Central memory CD4-positive, alpha-beta T cell (primary cell): ENCODE data around the gene ASCC1.
"Not testable (repeated sequence)": the region's sequence is repeated elsewhere in the genome, so short reads cannot be mapped to it uniquely, and the experiment has no call there.

Source experiments
- DNase-seq: peaks from one replicate; pipeline ENCODE4 v3.0.0; 2022

Gene ASCC1

DNA sequence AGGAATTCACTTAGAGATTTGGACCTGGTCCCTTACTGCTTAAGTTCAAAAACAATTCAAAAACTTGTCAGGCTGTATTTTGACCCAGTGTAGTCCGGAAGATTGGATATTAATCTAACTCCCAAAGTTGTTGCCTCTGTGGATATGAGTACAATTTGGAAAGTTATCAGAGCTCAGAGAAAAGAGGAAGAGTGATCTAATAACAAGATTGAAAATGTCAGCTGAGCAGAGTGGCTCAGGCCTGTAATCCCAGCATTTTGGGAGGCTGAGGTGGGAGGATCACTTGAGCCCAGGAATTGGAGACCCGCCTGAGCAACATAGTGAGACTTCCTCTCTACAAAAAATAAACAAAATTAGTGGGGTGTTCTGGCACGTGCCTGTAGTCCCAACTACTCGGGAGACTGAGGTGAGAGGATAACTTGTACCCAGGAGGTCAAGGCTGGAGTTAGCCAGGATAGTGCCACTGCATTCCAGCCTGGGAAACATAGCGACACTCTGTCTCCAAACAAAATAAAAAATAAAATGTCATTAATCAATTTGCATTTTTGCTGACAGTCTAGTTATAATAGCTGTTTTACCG is 3.2 kb upstream of the ASCC1 start:
- no peak for DNase-seq

GRCh38 chr10:72218726-72219125 is 2.6 kb upstream of the ASCC1 start:
- no peak for DNase-seq

- DNase-seq, result no peak
Measured at GRCh38 chr10:72218325-72218724, 2.2 kb upstream of the ASCC1 start.

DNA sequence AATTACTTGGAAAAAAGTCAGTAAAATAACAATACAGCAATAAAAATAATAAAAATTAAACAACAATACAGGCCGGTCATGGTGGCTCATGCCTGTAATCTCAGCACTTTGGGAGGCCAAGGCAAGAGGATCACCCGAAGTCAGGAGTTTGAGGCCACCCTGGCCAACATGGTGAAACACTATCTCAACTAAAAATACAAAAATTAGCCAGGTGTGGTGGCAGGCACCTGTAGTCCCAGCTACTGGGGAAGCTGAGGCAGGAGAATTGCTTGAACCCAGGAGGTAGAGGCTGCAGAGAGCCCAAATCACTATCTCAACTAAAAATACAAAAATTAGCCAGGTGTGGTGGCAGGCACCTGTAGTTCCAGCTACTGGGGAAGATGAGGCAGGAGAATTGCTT is 4.2 kb downstream of the ASCC1 start:
- not testable (repeated sequence) for DNase-seq

DNA sequence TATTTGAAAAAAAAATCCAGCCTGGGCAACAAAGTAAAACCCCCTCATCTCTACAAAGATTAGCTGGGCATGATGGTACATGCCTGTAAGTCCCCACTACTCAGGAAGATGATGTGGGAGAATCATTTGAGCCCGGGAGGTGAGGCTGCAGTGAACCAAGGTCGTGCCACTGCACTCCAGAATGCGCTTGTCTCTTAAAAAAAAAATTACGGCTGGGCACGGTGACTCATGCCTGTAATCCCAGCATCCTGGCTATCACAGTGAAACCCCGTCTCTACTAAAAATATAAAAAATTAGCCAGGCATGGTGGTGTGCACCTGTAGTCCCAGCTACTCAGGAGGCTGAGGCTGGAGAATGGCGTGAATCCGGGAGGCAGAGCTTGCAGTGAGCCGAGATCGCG is 4.7 kb downstream of the ASCC1 start:
- not testable (repeated sequence) for DNase-seq

DNA sequence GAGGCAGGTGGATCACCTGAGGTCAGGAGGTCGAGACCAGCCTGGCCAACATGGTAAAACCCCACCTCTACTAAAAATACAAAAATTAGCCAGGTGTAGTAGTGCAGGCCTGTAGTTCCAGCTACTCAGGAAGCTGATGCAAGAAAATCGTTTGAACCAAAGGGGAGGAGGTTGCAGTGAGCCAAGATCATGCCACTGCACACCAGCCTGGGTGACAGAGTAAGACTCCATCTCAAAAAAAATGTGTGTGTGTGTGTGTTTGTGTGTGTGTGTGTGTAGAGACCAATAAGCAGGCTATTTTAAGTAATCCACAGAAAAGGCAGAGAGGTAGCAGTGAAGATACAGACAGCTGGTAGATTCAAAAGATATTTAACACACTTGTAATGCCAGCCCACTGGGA is 7.5 kb downstream of the ASCC1 start:
- DNase-seq, result not testable (repeated sequence)

DNA sequence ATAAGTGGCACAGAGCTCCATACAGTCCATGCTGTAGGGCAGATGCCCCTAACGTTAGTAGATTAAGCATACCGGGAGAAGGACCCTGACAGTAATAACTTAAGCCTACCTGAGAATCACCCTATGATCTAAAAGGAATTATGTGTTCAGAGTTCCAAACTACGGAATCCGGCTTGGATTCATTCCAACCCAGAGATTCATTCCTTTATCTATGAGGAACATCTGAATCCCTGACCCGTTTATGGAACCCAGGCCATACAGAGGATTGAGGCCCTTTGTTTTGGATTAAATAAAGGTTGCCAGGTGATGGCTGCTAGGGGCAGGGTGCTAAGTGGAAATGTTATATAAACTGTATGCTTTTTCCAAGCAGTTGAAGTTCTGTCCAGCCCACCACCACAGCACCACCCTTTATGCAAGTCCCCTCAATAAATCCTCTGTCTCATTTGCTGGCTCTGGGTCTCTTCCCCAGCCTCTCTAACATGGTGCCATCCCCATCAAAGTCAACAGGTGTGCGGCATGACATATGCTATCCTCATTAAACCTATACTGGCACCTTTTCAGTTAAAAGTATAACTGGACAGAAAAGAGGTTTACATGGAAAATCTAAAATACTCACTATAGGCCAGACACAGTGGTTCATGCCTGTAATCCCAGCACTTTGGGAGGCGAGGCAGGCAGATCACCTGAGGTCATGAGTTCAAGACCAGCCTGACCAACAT is 9.4 kb downstream of the ASCC1 start:
- no peak for DNase-seq

- DNase-seq, result no peak
Measured at GRCh38 chr10:72204724-72205123, 11.4 kb downstream of the ASCC1 start.

DNA sequence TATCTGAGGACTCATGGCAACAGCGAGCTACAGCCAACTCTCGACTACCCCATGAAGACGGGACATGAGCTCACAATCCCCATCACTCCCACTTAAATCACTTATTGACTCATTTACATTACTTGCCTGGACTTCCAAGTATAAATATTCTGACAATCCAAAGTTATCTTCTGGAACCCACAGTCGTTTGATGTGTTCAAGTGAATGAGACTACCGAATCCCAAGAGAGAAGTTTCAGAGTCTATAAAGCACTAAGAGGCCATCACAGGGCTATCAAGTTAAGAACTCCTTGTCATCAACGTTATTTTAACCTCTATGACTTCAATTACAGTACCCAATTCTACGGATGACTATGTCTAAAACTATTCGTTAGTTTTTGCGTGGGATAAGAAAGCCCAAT is 11.8 kb downstream of the ASCC1 start:
- no peak for DNase-seq

- DNase-seq, result no peak
Measured at GRCh38 chr10:72201293-72201692, 14.8 kb downstream of the ASCC1 start.

DNA sequence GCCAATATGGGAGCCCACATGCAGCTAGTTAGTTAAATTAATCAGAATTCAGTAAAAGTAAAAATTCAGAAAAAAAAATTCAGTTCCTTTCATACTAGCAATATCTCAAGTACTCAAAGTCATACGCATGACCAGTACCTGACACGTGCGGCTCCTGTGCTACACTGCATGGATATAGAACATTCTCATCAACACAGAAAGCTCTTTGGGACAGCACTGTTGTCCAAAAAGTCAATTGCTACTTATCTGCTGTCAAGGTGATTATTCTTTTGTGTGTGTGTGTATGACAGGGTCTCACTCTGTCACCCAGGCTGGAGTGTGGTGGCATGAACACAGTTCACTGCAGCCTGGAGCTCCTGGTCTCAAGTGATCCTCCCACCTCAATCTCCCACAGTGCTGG is 15.2 kb downstream of the ASCC1 start:
- DNase-seq, result no peak

DNA sequence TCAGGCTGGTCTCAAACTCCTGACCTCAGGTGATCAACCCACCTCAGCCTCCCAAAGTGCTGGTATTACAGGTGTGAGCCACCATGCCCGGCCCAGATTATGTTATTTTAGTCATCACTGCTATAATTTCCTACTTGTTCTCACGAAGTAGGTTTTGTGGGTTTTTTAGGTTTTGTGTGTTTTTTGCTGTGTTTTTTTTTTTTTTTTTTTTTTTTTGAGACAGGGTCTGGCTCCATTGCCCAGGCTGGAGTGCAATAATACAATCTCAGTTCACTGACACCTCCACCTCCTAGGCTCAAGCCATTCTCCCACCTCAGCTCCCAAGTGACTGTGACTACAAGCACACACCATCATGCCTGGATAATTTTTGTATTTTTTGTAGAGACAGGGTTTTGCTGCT is 21.1 kb downstream of the ASCC1 start:
- no peak for DNase-seq

DNA sequence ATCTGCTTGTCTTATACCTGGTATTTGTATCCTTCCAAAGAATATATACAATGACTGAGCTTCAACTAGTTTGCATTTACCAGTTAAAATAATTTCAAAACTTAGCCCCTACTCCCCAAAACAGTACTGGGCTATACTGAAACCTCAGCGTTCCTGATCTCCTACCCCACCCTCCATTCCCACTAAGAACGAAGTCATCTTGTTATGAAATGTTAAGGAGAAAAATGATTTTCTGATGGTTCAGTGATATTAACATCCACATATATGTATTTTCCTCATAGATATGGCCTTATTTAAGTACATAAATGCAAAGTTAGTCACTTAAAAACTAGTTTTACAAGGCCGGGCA is 29.1 kb downstream of the ASCC1 start:
- DNase-seq, result no peak

DNA sequence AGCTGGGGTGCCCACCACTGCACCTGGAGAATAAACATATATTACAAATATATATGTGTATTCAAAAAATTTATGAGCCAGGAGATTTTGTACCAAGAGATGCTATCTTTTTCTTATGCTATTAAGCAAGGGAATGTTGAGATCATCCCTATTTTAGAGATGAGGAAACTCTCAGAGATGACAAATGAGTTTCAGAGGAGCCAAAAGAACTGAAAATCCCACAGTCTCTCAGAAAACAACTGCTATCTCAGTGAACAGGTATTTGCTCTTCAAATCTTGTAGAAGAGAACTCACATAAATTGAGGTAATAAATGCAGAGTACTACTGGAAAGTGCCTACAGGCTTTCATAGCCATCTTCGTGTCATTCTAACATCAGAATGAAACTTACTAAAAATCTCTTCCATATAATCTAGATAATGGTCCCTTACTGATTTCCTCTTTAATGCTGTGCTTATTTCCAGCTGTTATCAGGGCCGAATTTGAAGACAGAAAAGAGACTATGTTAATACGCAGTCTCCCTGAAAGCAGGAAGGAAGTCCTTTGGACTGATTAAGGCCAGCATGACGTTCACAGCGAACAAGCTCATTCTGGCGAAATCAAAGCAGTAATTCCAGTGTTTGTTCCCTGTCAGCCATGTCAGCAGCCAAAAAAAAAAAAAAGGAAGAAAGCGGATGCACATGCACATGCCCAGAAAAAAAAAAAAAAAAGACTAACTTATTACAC is 29.7 kb downstream of the ASCC1 start:
- DNase-seq, result no peak

GRCh38 chr10:72184156-72184555 is 31.9 kb downstream of the ASCC1 start:
- DNase-seq, result no peak

DNA sequence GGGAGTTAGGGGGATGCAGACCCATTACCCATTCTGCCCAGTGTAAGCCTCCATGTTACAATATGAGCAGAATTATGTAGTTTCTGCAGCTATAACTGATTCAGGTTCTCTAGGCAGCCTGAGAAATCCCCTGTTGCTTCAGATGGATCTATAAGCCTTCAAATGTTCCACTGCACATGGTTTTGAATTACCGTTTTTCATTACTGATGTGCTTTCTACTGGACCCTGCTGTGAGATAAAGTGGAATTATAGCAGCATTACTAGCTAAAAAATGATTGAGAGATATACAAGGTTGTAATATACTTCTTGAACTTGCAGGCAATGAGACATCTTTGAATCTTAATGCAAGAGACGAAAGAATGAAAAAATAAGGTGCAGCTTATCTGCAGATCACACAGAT is 38.6 kb downstream of the ASCC1 start:
- DNase-seq, result no peak

DNA sequence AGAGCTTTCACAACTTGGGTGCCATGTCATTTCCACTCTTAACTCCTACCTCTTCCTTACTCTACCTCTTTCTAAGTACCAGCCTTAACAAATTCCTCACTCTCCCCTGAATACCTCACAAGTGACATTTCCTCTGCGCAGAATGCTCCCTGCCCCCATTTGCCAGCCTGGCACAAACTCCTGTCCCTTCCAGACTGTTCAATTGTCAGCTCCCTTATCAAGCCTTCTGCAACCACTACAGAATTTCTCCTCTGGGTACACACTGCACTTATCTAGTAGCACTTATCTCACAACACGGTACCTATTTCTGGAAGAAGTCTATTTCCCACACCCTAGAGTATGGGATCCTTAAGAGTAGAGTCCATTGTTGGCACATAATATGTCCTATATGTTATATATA is 39.4 kb downstream of the ASCC1 start:
- no peak for DNase-seq

DNA sequence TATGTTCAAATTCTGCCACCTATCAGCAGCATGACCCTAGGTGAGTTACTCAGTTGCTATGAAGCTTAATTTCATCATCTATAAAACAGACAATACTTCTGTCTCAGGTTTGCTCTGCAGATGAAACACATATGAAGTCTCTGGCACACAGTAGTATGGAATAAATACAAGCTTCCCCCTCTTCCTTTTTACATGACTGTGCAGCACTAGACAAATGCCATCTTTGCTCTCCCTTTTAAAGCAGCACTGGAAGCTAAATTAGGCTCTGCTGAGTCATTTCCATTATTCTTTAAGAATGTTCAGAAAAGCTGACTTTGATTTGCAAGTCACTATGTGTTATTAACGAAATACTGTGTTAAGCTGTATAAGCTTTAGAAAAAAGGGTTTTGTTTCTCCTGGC is 40.9 kb downstream of the ASCC1 start:
- DNase-seq, result no peak

DNA sequence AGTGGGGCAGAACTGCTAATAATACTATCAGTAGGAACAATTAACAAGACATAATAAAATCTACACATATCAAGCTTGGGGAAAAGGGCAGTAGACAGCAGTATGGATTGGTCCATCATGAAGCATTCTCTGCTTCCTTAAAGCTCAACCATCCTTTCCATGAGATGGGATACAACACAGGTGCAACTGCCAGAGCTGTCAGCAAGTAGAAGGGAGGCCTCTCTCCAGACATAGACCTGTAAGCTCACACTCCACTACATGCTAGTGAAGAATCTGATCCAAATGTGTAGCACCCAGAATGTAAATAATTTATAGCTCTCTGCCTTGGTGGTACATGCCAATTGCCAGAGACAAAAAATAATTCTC is 41.8 kb downstream of the ASCC1 start:
- DNase-seq, result no peak

- no peak for DNase-seq
Measured at GRCh38 chr10:72173619-72174296, 42.3 kb downstream of the ASCC1 start.

GRCh38 chr10:72173262-72173618 is 42.8 kb downstream of the ASCC1 start:
- no peak for DNase-seq

GRCh38 chr10:72171175-72171630 is 44.9 kb downstream of the ASCC1 start:
- no peak for DNase-seq

DNA sequence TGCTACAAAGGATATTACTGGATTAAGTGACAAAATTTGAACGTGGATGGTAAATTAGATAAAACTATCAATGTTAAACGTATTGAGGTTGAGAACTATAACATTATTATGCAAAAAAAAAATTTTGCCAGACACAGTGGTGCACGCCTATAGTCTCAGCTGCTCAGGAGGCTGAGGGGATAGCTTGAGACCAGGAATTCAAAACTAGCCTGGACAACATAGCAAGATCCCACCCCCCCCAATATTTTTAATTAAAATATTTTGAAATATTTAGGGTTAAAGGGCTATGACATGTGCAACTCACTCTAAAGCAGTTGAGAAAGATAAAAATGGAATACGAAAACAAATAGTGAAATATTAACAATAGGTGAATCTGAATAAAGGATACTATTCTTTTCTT is 45.3 kb downstream of the ASCC1 start:
- no peak for DNase-seq

GRCh38 chr10:72170263-72170662 is 45.8 kb downstream of the ASCC1 start:
- DNase-seq, result no peak
